ENCODE measurements around the gene PPP1R36. TPM values are rescaled to one million over a fixed set of nuclear protein-coding genes. Genes with fewer than 3 reads are reported as not detected.
A peak's percentile ranks its signal among the peaks of the same experiment; 100 is the strongest.

The PPP1R36 gene
- total RNA-seq, 4 donors from 2014 or later = 0.59 to 7.6 (median 4.4) TPM

GRCh38 chr14:64632056-64632455, 82.3 kb downstream of the PPP1R36 start:
- no peak for DNase-seq (ENCODE audit: low spot score in 2 of 2)
- H3K27me3 ChIP-seq = no peaks in the 10 kb centered on the region
- H3K4me3 ChIP-seq = no peak overlapping the region
- peaks cover 0 to 10% (median 0%) of the 10 kb centered on the region in 4 donors for H3K4me1 ChIP-seq
- 73 to 74% methylated on average over 5 of the region's 5 CpGs for WGBS, 2 donors
- no peak for TF ChIP-seq EP300 (IDR thresholded peaks at IDR 0.05)
- no peak for TF ChIP-seq POLR2A (IDR thresholded peaks at IDR 0.05)
- TF ChIP-seq CTCF (IDR thresholded peaks at IDR 0.05) = no peak
- no peaks in the 10 kb centered on the region for H3K36me3 ChIP-seq
- no peak overlapping the region for H3K27ac ChIP-seq
- H3K9me3 ChIP-seq = no peaks in the 10 kb centered on the region

GRCh38 chr14:64634558-64634957, 84.8 kb downstream of the PPP1R36 start:
- H3K27ac ChIP-seq = no peak overlapping the region
- DNase-seq (ENCODE audit: low spot score in 2 of 2) = no peak

GRCh38 chr14:64636208-64636979, 86.6 kb downstream of the PPP1R36 start:
- WGBS, 2 donors = 39 to 43% methylated on average over 19 of the region's 19 CpGs
- H3K27ac ChIP-seq = no peak overlapping the region
- H3K4me1 ChIP-seq = peaks cover 0 to 10% (median 0%) of the 10 kb centered on the region in 4 donors
- TF ChIP-seq CTCF (IDR thresholded peaks at IDR 0.05) (peak; percentile 85 to 91 (median 87)), POLR2A (IDR thresholded peaks at IDR 0.05) (no peak), EP300 (IDR thresholded peaks at IDR 0.05) (peak in 1 of 2 donors; percentile 45)
- H3K36me3 ChIP-seq = no peaks in the 10 kb centered on the region
- no peaks in the 10 kb centered on the region for H3K27me3 ChIP-seq
- H3K9me3 ChIP-seq = no peaks in the 10 kb centered on the region
- H3K4me3 ChIP-seq = no peak overlapping the region
- DNase-seq (ENCODE audit: low spot score in 2 of 2) = peak; percentile 46 to 60

More at GRCh38 chr14:64634558-64634957, 84.8 kb downstream of the PPP1R36 start:
- H3K9me3 ChIP-seq = no peaks in the 10 kb centered on the region
- WGBS, 2 donors = 64 to 68% methylated on average over 2 of the region's 2 CpGs
- TF ChIP-seq CTCF (IDR thresholded peaks at IDR 0.05) = no peak
- no peak for TF ChIP-seq EP300 (IDR thresholded peaks at IDR 0.05)
- TF ChIP-seq POLR2A (IDR thresholded peaks at IDR 0.05) = no peak
- no peak overlapping the region for H3K4me3 ChIP-seq
- H3K4me1 ChIP-seq = peaks cover 0 to 10% (median 0%) of the 10 kb centered on the region in 4 donors
- no peaks in the 10 kb centered on the region for H3K36me3 ChIP-seq
- no peaks in the 10 kb centered on the region for H3K27me3 ChIP-seq

- 65 to 67% methylated on average over 2 of the region's 2 CpGs for WGBS, 2 donors
- Histone ChIP-seq H3K4me3 (no peak overlapping the region), H3K4me1 (peaks cover 0 to 10% (median 0%) of the 10 kb centered on the region in 4 donors), H3K27ac (no peak overlapping the region), H3K27me3 (no peaks in the 10 kb centered on the region), H3K9me3 (no peaks in the 10 kb centered on the region), H3K36me3 (no peaks in the 10 kb centered on the region)
- no peak for TF ChIP-seq POLR2A (IDR thresholded peaks at IDR 0.05)
- peak in 1 of 5 experiments; percentile 4 for TF ChIP-seq CTCF (IDR thresholded peaks at IDR 0.05)
- no peak for DNase-seq (ENCODE audit: low spot score in 2 of 2)
Observed at GRCh38 chr14:64636980-64637429, 87.2 kb downstream of the PPP1R36 start.

GRCh38 chr14:64637735-64638473, 88.1 kb downstream of the PPP1R36 start:
- 73 to 77% methylated on average over 9 of the region's 9 CpGs for WGBS, 2 donors
- H3K36me3 ChIP-seq = no peaks in the 10 kb centered on the region
- no peak overlapping the region for H3K4me3 ChIP-seq
- no peak overlapping the region for H3K27ac ChIP-seq
- no peak for TF ChIP-seq CTCF (IDR thresholded peaks at IDR 0.05)
- TF ChIP-seq EP300 (IDR thresholded peaks at IDR 0.05) = no peak
- TF ChIP-seq POLR2A (IDR thresholded peaks at IDR 0.05) = no peak
- H3K27me3 ChIP-seq = no peaks in the 10 kb centered on the region
- DNase-seq (ENCODE audit: low spot score in 2 of 2) = no peak
- H3K9me3 ChIP-seq = no peaks in the 10 kb centered on the region
- peaks cover 0 to 10% (median 0%) of the 10 kb centered on the region in 4 donors for H3K4me1 ChIP-seq

Data from tibial nerve (tissue), 4 donors.